Skeletal muscle cell (primary cell): Measurements from ENCODE around the gene CREBBP.
A peak's percentile ranks its signal among the peaks of the same experiment; 100 is the strongest.

ENCODE experiments used
- DNase-seq: peaks from one replicate; pipeline ENCODE4 v3.0.0-alpha.2; 2010; ENCODE audit warnings: low read depth
- H3K4me3 ChIP-seq: 2 replicates; pipeline ENCODE4 v1.5.1; 2011; ENCODE audit warnings: low read depth, mild to moderate bottlenecking, control low read depth, low read length, moderate library complexity

CREBBP gene

DNA sequence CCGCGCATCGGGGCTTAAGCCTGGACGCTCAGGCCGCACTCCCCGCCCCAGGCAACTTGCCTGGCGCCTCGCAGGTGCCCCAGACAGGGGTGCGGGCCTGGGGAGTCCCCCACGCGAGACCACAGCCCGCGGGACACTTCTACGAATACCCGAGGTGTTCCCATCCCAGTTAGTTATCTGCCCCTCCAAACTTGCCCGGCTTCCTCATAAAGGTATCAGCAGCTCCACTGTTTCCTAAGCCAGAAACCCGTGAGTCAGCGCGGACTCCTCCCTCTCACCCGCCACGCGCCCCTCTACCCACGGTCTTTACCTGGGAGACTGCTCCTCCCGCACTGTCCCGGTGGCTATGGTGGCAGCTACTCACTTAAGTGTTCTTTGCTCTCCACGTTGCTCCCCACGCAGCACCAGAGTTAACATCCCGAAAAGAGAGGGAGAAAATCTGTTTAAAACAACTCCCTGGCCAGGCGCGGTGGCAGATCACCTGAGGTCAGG, 1.0 kb upstream of the CREBBP start:
- DNase-seq, result no peak
- H3K4me3 ChIP-seq, result peak overlapping the region; percentile 64

DNA sequence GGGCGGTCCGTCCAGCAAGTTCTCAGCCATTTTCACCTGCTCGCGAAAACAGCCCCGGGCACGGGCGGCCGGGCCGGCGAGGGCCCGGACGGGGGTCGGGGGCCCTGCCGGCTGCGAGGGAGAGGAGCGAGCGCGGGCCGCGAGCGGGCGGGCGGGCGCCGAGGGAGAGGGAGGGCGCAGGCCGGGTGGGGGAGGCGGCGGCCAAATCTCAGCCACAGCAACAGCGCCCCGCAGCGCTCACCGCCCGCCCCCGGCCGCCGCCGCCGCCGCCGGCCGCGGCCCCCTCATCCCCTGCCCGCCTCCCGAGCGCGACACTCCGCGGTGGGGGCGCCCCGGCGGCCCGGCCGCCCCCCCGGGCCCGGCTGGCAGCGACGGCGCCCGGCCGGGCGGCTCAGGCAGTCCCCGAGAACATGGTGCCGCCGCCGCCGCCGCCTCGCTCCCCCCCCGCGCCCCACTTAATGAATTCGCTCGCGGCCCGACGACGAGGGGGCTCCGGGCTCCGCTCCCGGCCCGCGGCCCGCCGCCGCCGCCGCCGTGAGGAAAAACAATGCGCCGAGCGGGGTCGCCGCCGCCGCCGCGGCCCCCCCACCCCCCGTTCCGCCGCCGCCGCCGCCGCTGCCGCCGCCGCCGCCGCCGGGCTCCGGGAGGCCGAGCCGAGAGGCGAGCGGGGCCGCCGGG, 487 bp downstream of the CREBBP start:
- DNase-seq, result no peak
- H3K4me3 ChIP-seq, result peak overlapping the region; percentile 78

- peak overlapping the region; percentile 78 for H3K4me3 ChIP-seq
- DNase-seq, result no peak
Observed at GRCh38 chr16:3879258-3879886, 1.1 kb downstream of the CREBBP start.

DNA sequence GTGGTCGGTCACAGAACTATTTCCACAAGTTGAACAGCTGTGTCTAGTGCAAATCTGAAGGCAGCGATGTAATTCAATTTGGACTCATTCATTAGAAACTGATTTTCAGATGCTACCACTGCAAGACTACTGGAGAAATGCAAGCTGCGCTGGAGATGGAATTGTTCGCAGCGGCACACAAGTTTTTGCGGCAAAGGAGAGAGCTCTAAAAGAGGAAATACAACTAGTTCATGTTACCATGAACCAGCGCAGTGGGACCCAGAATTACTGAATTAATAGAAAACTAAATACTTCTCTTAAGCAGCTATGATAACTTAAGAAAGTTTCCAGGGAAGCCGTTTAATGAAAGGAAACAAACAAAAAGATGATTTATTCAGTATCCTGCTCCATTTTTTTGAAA, 1.9 kb downstream of the CREBBP start:
- no peak for DNase-seq

DNA sequence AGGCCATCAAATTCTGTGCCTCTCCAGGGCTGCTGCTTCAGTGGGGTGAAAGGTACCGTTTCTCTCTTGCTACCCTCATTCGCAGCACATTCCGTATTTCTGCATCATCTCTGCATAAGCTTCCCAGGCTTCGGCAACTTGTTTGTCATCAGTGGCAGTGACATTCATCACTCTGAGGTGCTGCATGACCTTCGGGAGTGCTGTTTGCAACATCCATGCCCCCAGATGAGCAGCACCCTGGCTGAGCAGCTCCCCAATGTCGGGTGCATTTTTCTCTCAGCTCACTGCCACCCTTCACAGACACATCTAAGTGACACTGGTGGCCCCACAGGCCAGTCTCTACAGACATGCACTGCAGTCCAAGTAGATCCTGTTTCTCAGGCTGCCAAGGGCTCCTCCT, 3.8 kb downstream of the CREBBP start:
- no peak for DNase-seq
- H3K4me3 ChIP-seq, result no peak overlapping the region

More for the DNA sequence above, 1.9 kb downstream of the CREBBP start:
- peak overlapping the region; percentile 78 for H3K4me3 ChIP-seq

GRCh38 chr16:3876160-3876559, 4.4 kb downstream of the CREBBP start:
- no peak for DNase-seq
- H3K4me3 ChIP-seq, result no peak overlapping the region

- H3K4me3 ChIP-seq, result no peak overlapping the region
- no peak for DNase-seq
Observed at GRCh38 chr16:3874794-3875692, 5.5 kb downstream of the CREBBP start.

GRCh38 chr16:3874242-3874641, 6.3 kb downstream of the CREBBP start:
- no peak overlapping the region for H3K4me3 ChIP-seq
- DNase-seq, result no peak

DNA sequence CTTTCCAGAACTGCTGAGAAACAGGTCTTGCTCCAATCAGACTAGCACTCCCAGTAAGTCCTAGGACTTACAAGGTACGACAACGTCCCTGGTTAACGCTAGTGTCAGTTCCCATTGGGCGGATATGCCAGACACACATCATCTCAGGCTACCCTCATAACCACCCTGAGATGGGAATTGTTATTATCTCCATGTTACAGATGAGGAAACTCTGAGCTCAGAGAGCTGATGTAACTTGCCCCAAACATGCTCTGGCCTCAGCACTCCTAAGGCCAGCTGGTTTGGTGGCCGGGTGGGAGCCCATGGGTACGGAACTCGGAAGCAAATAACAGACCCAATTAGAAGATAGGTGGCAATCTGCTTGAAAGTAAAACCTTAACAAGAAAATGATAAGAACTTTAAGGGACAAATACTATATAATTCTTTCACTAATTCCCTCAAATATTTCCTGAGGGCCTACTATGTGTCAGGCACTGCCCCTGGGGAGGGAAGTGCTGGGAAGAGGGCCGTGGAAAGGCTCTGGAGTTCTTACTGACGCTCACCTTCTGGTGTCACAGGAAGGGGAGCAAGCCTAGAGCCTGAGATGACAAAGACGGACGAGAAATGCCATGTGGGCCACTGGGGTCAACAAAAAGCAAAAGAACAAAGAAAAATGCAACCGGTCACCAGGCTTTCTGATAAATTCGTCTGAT, 6.9 kb downstream of the CREBBP start:
- no peak overlapping the region for H3K4me3 ChIP-seq
- no peak for DNase-seq

- no peak overlapping the region for H3K4me3 ChIP-seq
- DNase-seq, result no peak
Observed at GRCh38 chr16:3872216-3872895, 8.2 kb downstream of the CREBBP start.

DNA sequence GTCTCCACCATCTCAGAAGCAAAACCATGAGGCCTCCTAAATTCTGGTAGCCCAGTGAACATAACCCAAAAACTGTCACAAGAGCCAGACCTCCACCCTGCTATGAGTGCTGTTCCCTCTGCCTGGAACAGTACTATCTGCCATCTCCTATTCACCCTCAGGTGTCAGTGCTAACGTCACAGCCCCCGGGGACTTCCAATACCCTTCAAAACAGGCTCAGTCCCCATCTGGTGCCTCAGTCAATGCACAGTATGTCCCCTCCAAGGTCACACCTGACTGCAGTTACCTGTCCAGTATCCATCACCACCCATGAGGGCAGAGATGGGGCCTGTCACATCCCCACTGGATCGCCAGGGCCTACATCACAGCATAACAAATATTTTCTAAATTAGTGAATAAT, 11.5 kb downstream of the CREBBP start:
- DNase-seq, result no peak
- no peak overlapping the region for H3K4me3 ChIP-seq

DNA sequence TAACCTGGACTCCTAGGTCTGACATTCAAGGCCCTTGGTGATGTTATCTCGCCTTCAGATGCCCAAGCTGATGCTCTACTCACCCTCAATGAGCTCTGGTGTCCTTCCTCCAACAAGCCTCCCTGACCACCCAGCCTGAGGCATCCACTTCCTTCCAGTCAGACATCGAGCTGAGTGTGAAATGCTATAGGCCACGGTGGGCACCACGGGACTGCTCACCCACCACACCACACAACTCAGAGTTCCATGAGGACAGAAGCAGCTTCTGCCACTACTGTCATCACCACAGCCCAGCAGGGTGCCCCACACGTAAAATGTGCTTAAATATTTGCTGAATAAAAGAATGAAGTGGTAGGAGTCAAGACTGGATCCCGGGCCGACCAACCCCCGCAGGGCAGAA, 12.0 kb downstream of the CREBBP start:
- no peak overlapping the region for H3K4me3 ChIP-seq
- DNase-seq, result no peak

DNA sequence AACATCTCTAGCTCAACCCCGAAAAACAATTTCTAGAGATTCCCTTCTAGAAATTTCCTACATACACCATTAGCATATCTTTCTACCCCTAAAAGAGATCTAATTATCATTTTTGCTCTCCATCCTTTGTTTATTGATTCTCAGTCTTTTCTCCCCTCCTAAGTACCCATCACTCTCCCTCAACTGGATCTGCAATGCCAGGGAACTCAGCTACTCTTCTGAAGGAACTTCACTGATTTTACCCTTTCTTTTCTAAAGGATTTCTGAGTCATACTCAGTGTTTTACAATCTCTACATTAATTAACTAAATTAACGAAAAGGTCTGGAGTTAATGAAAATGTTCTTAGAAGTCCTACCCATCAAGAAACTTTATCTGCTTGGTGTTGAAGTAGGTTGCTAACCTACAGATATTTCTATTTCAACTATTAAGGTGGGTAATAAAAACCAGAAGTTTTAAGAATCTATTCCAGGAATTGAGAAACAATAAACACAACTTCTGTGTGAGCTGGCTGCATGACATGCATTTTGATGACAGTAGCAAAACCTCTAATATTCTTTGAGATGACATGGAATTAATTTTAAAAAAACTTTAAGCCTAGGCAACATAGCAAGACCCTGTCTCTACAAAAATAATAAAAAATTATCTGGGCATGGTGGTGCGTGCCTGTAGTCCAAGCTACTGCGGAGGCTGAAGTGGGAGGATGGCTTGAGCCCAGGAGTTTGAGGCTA, 13.6 kb downstream of the CREBBP start:
- no peak overlapping the region for H3K4me3 ChIP-seq
- DNase-seq, result no peak

DNA sequence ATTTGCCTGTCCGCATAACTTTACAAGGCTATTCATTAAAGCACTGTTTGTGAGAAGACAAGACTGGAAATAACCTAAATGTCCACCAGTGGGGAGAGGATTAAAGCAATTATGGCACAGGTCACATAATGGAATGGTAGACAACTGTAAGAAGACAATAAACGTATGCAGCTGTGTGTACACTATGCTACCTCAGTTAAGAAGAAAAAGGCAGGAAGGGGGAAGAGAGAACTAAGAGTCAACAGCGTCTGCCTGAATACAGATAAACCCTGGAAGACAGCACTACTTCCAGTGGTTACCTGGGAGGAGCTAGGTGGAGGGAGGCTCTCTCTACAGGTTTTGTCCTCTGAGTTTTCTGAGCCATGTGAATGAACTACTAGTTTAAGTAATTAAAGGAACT, 15.3 kb downstream of the CREBBP start:
- no peak overlapping the region for H3K4me3 ChIP-seq
- no peak for DNase-seq

DNA sequence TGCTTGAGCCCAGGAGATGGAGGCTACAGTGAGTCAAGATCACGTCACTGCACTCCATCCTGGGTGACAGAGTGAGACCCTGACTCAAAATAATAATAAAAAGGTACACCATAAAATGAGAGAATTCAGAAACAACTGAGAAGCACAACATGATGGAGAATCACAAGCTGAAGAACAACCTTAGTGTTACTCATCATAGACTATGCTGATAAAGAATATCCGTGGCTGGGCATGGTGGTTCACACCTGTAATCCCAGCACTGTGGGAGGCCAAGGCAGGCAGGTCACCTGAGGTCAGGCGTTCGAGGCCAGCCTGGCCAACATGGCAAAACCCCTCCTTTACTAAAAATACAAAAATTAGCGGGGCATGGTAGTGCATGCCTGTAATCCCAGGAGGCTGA, 16.0 kb downstream of the CREBBP start:
- no peak overlapping the region for H3K4me3 ChIP-seq
- no peak for DNase-seq

GRCh38 chr16:3863587-3863986, 16.9 kb downstream of the CREBBP start:
- no peak overlapping the region for H3K4me3 ChIP-seq
- no peak for DNase-seq

GRCh38 chr16:3861808-3862451, 18.6 kb downstream of the CREBBP start:
- DNase-seq, result no peak
- H3K4me3 ChIP-seq, result no peak overlapping the region

- no peak for DNase-seq
- H3K4me3 ChIP-seq, result no peak overlapping the region
Observed at GRCh38 chr16:3859889-3860288, 20.6 kb downstream of the CREBBP start.
